ENCODE measurements around the gene SNX6.

DNA sequence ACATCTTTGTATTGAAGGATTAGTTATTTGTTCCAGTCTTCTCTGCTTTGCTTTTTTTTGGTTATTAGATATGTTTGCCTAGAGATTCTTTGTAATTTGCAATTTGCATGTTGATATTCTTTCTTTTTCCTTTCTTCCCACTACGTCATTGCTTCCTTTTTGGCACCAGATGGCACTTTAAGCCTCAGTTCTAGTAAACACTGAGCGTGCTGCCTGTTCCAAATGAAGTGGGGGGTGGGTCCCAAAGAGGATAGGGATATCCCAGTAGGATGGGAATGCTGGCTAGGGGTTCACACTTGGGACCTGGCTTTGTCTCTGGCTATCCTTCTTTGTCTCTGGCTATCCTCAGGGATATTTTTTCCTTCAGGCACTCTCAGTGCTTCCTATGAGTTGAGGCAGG, 107.5 kb downstream of the SNX6 start:
- TF ChIP-seq, protein P1, sequence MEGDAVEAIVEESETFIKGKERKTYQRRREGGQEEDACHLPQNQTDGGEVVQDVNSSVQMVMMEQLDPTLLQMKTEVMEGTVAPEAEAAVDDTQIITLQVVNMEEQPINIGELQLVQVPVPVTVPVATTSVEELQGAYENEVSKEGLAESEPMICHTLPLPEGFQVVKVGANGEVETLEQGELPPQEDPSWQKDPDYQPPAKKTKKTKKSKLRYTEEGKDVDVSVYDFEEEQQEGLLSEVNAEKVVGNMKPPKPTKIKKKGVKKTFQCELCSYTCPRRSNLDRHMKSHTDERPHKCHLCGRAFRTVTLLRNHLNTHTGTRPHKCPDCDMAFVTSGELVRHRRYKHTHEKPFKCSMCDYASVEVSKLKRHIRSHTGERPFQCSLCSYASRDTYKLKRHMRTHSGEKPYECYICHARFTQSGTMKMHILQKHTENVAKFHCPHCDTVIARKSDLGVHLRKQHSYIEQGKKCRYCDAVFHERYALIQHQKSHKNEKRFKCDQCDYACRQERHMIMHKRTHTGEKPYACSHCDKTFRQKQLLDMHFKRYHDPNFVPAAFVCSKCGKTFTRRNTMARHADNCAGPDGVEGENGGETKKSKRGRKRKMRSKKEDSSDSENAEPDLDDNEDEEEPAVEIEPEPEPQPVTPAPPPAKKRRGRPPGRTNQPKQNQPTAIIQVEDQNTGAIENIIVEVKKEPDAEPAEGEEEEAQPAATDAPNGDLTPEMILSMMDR (IDR thresholded peaks at IDR 0.05; ENCODE audit: extremely low read depth in 1 of 2, insufficient read depth in 1 of 2, low read depth in 1 of 2, low read length in 2 of 2), result no peak
- no peak for TF ChIP-seq POLR2AphosphoS5 (IDR thresholded peaks at IDR 0.05; ENCODE audit: insufficient read depth, low read depth, low read length)
- no peak for TF ChIP-seq FOS (IDR thresholded peaks at IDR 0.05; ENCODE audit: borderline replicate concordance, insufficient read depth, low read length)
- no peak for TF ChIP-seq JUN (IDR thresholded peaks at IDR 0.05; ENCODE audit: borderline replicate concordance, insufficient read depth, insufficient read length, low read depth)
- no peak for TF ChIP-seq EZH2 (IDR thresholded peaks at IDR 0.05; ENCODE audit: borderline replicate concordance, low read depth, low read length, severe bottlenecking)
- TF ChIP-seq MYC (IDR thresholded peaks at IDR 0.05; ENCODE audit: low read depth, low read length), result no peak
- TF ChIP-seq MAX (IDR thresholded peaks at IDR 0.05; ENCODE audit: insufficient read depth, insufficient read length), result no peak

Data from endothelial cell of umbilical vein (primary cell).